ENCODE results near the gene TAS1R2.

DNA sequence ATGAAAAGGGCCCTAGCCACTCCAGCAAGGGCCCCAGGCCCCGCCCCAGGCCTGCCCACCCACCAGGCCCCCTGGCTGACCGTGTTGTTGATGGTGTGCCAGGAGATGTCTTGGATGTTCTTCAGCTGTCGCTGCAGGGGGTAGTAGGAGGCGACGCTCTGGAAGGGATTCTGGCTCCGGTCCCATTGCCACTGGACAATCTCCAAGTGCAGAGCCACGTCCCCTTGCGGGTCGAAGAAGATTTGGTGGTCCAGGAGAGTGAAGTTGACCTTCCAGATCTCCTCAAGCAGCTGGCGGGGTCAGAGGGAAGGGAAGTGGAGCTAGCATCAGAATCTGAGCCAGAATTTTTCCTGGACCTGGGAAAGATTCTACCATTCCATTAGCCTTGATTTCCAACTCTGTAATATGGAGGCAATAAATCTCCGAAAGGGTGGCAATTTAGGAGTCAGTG is 10.2 kb downstream of the TAS1R2 start:
- TF ChIP-seq CTCF (IDR thresholded peaks at IDR 0.05) (no peak), POLR2A (IDR thresholded peaks at IDR 0.05) (no peak)
